ENCODE results near the gene C1orf141.

DNA sequence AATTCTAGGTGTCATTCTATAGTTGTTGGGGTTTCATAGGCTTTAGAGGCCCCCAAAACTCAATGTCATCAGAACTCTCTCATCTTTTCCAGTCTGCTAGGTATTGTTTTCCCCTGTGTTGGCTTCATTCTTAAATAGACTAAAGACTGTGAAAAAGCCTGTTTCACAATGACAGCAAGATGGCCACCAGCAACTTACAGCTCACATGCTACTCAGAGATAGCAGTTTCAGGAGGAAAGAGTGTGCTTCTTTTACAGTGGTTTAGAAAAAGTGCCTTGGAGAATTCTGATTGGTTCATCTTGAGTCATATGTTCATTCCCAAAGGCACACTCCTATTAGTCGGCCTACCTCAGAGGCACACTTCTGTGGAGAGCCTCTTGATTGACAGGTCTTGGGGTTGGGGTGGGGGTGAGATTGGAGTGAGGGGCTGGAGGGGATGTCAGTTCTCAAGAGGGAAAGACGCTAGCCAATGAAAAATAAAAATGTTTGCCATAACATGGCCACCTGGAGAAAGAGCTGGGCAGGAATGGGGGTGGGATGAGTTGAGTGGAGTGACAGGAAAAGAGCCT lies 40.0 kb upstream of the C1orf141 start:
- TF ChIP-seq, protein P1, sequence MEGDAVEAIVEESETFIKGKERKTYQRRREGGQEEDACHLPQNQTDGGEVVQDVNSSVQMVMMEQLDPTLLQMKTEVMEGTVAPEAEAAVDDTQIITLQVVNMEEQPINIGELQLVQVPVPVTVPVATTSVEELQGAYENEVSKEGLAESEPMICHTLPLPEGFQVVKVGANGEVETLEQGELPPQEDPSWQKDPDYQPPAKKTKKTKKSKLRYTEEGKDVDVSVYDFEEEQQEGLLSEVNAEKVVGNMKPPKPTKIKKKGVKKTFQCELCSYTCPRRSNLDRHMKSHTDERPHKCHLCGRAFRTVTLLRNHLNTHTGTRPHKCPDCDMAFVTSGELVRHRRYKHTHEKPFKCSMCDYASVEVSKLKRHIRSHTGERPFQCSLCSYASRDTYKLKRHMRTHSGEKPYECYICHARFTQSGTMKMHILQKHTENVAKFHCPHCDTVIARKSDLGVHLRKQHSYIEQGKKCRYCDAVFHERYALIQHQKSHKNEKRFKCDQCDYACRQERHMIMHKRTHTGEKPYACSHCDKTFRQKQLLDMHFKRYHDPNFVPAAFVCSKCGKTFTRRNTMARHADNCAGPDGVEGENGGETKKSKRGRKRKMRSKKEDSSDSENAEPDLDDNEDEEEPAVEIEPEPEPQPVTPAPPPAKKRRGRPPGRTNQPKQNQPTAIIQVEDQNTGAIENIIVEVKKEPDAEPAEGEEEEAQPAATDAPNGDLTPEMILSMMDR (conservative IDR thresholded peaks at IDR 0.05 in 1 of 2, IDR thresholded peaks at IDR 0.05 in 1 of 2; ENCODE audit: extremely low read depth in 1 of 2, insufficient read depth in 1 of 2, low read depth in 1 of 2, low read length in 2 of 2): no peak
- no peak for TF ChIP-seq EZH2 (IDR thresholded peaks at IDR 0.05; ENCODE audit: borderline replicate concordance, low read length)

All from mammary epithelial cell (primary cell).